Tibial artery (tissue), 4 donors: ENCODE data around the gene SFXN2.

Source experiments
- DNase-seq, 2 donors: peaks; one replicate each; pipeline ENCODE4 v3.0.0-alpha.2; 2019
- H3K27ac ChIP-seq, 2 donors: fragments of 200-600 bp; sonication (generic) in 1 of 2; 1 replicate in 1 of 2; 2 replicates in 1 of 2; pipeline ENCODE4 v1.5.1; 2018 to 2019; ENCODE audit warnings: mild to moderate bottlenecking in 1 of 2
- H3K27me3 ChIP-seq, 2 donors: fragments of 200-600 bp; sonication (generic) in 1 of 2; one replicate each; pipeline versions ENCODE4 v1.5.1 to v1.6.0; 2016 to 2019
- H3K36me3 ChIP-seq, 3 donors: fragments of 200-600 bp; sonication (generic) in 2 of 3; one replicate each; pipeline ENCODE4 v1.5.1; 2016 to 2019; ENCODE audit warnings: mild to moderate bottlenecking in 2 of 3
- H3K4me1 ChIP-seq, 4 donors: fragments of 200-600 bp; sonication (generic) in 2 of 4; 1 replicate in 3 of 4; 2 replicates in 1 of 4; pipeline ENCODE4 v1.5.1; 2016 to 2019
- H3K4me3 ChIP-seq, 2 donors: fragments of 200-600 bp; sonication (generic) in 1 of 2; 1 replicate in 1 of 2; 2 replicates in 1 of 2; pipeline ENCODE4 v1.5.1; 2018 to 2019; ENCODE audit warnings: mild to moderate bottlenecking in 2 of 2
- H3K9me3 ChIP-seq, 3 donors: fragments of 200-600 bp; sonication (generic) in 1 of 3; one replicate each; pipeline ENCODE4 v1.5.1; 2016 to 2019
- intact Hi-C: fragments of 100-400 bp; cut with DNase I; formaldehyde crosslinking; loops from one replicate; pipeline ENCODE4 v1.15.0; 2023; ENCODE audit warnings: low total_unique reads
- TF ChIP-seq, protein P1 (sequence below), 2 experiments: fragments of 200-600 bp in 1 of 2; fragments of 450-650 bp in 1 of 2; IDR thresholded peaks; one replicate each; pipeline ENCODE4 v1.5.1; 2017 to 2019; ENCODE audit warnings: antibody characterized with exemption in 2 of 2, mild to moderate bottlenecking in 1 of 2, moderate library complexity in 1 of 2

The SFXN2 gene

GRCh38 chr10:102762401-102763015 lies 48.1 kb downstream of the SFXN2 start:
- Histone ChIP-seq H3K27ac (peak overlapping the region in 1 of 2 donors; percentile 83), H3K36me3 (no peaks in the 10 kb centered on the region), H3K4me1 (peaks cover 0 to 97% (median 49%) of the 10 kb centered on the region in 4 donors), H3K4me3 (no peak overlapping the region), H3K27me3 (no peaks in the 10 kb centered on the region), H3K9me3 (no peaks in the 10 kb centered on the region)
- intact Hi-C loops, result no loop called here
- TF ChIP-seq, protein P1, sequence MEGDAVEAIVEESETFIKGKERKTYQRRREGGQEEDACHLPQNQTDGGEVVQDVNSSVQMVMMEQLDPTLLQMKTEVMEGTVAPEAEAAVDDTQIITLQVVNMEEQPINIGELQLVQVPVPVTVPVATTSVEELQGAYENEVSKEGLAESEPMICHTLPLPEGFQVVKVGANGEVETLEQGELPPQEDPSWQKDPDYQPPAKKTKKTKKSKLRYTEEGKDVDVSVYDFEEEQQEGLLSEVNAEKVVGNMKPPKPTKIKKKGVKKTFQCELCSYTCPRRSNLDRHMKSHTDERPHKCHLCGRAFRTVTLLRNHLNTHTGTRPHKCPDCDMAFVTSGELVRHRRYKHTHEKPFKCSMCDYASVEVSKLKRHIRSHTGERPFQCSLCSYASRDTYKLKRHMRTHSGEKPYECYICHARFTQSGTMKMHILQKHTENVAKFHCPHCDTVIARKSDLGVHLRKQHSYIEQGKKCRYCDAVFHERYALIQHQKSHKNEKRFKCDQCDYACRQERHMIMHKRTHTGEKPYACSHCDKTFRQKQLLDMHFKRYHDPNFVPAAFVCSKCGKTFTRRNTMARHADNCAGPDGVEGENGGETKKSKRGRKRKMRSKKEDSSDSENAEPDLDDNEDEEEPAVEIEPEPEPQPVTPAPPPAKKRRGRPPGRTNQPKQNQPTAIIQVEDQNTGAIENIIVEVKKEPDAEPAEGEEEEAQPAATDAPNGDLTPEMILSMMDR (IDR thresholded peaks at IDR 0.05), result no peak
- no peak for DNase-seq

DNA sequence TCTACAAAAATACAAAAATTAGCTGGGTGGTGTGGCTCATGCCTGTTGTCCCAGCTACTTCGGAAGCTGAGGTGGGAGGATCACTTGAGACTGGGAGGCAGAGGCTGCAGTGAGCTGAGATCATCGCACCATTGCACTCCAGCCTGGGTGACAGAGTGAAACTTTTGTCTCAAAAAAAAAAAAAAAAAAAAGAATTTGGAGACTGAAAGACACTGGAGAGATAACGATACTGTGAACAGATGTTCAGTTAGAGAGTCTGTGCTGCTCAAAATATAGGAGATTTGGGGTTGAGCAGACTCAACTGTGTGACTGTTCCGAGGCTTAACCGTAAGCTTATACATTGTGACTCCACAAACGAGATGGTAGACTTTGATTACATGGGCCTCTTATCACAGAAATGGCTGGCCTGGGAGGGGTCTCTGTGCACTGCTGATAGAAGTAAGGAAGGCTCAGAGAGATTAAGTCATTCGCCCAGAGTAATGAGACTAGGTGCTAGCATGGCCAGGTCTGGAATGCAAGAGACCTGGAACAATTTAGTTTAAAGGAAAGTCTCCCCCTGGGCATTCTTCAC lies 48.7 kb downstream of the SFXN2 start:
- no peak overlapping the region for H3K4me3 ChIP-seq
- H3K27ac ChIP-seq, result peak overlapping the region in 1 of 2 donors; percentile 83
- H3K36me3 ChIP-seq, result no peaks in the 10 kb centered on the region
- H3K27me3 ChIP-seq, result no peaks in the 10 kb centered on the region
- DNase-seq, result no peak
- intact Hi-C loops, result no loop called here
- TF ChIP-seq, protein P1 (IDR thresholded peaks at IDR 0.05), result no peak
- peaks cover 0 to 97% (median 52%) of the 10 kb centered on the region in 4 donors for H3K4me1 ChIP-seq
- no peaks in the 10 kb centered on the region for H3K9me3 ChIP-seq

DNA sequence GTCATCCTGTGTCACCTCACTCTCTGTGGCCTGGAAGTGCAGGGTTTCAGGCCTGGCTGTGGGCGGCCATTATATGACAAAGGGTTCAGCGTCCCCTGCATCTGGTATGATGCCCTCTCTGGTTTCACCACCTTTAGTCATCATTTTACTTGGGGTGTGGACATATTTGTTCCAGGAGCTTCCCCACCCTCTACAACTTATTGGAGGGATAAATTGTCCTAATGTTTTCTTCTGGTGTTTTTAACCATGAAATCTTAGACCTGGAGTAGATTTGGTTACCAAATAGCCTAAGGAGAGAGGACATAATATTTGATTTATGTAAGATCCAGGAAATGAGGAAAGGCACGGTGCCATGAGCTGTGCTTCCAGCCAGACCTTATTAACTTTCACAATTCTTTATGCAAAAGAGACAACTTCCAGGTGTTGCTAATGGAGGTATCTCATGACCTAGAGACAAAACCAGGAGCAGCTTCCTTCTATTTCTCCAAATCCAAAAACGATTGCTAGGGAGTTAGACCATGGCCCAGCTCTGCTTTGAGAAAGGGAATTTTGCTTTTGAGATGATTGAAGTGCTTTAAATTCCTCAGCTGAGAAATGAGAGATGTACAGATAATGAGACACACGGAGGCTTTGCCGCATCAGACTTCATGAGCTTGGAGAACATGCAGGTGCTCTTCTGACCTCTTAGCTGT lies 50.2 kb downstream of the SFXN2 start:
- peaks cover 0 to 94% (median 47%) of the 10 kb centered on the region in 4 donors for H3K4me1 ChIP-seq
- H3K36me3 ChIP-seq, result no peaks in the 10 kb centered on the region
- H3K9me3 ChIP-seq, result no peaks in the 10 kb centered on the region
- H3K27me3 ChIP-seq, result no peaks in the 10 kb centered on the region
- peak overlapping the region in 1 of 2 donors; percentile 26 for H3K27ac ChIP-seq
- TF ChIP-seq, protein P1 (IDR thresholded peaks at IDR 0.05), result no peak
- H3K4me3 ChIP-seq, result no peak overlapping the region
- no peak for DNase-seq
- intact Hi-C loops, result no loop called here

DNA sequence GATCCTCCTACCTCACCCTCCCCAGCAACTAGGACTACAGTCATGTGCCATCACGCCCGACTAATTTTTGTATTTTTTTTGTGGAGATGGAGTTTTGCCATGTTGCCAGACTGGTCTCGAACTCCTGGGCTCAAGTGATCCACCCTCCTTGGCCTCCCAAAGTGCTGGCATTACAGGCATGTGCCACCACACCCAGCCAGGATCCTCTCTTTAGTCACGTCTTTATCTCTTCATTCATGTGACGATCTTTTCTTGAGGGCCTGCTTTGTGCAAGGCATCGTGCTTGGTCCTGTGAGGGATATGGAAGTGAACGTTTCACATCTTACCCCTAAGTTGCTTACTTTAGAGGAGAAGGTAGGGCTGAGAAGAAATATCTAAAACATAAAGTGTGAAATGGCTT lies 50.9 kb downstream of the SFXN2 start:
- H3K9me3 ChIP-seq, result no peaks in the 10 kb centered on the region
- H3K4me3 ChIP-seq, result no peak overlapping the region
- intact Hi-C loops, result no loop called here
- H3K27me3 ChIP-seq, result no peaks in the 10 kb centered on the region
- DNase-seq, result no peak
- TF ChIP-seq, protein P1 (IDR thresholded peaks at IDR 0.05), result no peak
- H3K27ac ChIP-seq, result peak overlapping the region in 1 of 2 donors; percentile 26
- H3K4me1 ChIP-seq, result peaks cover 0 to 94% (median 50%) of the 10 kb centered on the region in 4 donors
- no peaks in the 10 kb centered on the region for H3K36me3 ChIP-seq

DNA sequence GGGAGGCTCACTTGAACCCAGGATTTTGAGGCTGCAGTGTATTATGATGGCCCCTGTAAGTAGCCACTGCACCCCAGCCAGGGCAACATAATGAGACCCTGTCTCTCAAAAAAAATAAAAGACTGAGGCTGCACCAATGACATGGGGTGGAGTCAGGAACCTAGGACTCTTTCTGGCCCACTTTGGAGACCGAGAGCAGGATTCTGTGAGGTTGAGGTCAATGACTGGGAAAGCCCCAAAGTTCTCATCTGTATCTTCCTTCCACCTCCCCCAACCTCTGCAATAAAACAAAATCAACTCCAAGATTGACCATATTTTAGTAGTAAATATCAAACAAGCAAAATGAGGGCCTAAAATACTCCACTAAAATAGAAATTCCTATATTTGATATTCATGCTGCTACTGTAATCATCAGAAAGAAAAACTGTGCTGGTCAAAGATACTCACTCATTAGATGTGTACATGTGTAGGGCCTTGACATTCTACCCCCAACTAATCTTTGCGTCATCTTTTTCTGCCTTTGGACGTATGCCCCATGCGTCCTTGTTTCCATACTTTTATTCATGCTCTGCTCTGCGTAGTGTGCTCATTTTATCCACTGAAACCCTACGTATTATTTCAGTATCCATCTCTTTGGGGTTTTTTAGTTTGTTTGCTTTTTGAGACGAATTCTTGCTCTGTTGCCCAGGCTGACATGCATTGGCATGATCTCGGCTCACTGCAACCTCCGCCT lies 53.2 kb downstream of the SFXN2 start:
- no peak overlapping the region for H3K27ac ChIP-seq
- no peak overlapping the region for H3K4me3 ChIP-seq
- intact Hi-C loops, result no loop called here
- DNase-seq, result no peak
- peaks cover 0 to 94% (median 51%) of the 10 kb centered on the region in 4 donors for H3K4me1 ChIP-seq
- H3K27me3 ChIP-seq, result no peaks in the 10 kb centered on the region
- H3K36me3 ChIP-seq, result no peaks in the 10 kb centered on the region
- H3K9me3 ChIP-seq, result no peaks in the 10 kb centered on the region
- TF ChIP-seq, protein P1 (IDR thresholded peaks at IDR 0.05), result no peak
